GM21619 (cell line): Measurements from ENCODE around the gene TXNDC15.
A peak's percentile ranks its signal among the peaks of the same experiment; 100 is the strongest.
"Not testable (repeated sequence)": the region's sequence is repeated elsewhere in the genome, so short reads cannot be mapped to it uniquely, and the experiment has no call there.

Experiments used
- ATAC-seq: cut with Tn5 transposase; IDR thresholded peaks from one replicate; pipeline ENCODE4 v1.9.1; 2021; ENCODE audit not compliant: unreplicated experiment

Gene TXNDC15

GRCh38 chr5:134874831-134875655 is 872 bp downstream of the TXNDC15 start:
- peak; percentile 21 for ATAC-seq

GRCh38 chr5:134877159-134877558 is 3.0 kb downstream of the TXNDC15 start:
- ATAC-seq, result no peak

- ATAC-seq, result no peak
Observed at GRCh38 chr5:134878403-134878802, 4.2 kb downstream of the TXNDC15 start.

- no peak for ATAC-seq
Observed at GRCh38 chr5:134879456-134879855, 5.3 kb downstream of the TXNDC15 start.

- not testable (repeated sequence) for ATAC-seq
Observed at GRCh38 chr5:134880937-134881336, 6.8 kb downstream of the TXNDC15 start.

GRCh38 chr5:134881711-134882110 is 7.5 kb downstream of the TXNDC15 start:
- not testable (repeated sequence) for ATAC-seq

- no peak for ATAC-seq
Observed at GRCh38 chr5:134887593-134888159, 13.5 kb downstream of the TXNDC15 start.

- ATAC-seq, result no peak
Observed at GRCh38 chr5:134889335-134889734, 15.2 kb downstream of the TXNDC15 start.

- no peak for ATAC-seq
Observed at GRCh38 chr5:134891473-134891872, 17.3 kb downstream of the TXNDC15 start.

- no peak for ATAC-seq
Observed at GRCh38 chr5:134892282-134892681, 18.1 kb downstream of the TXNDC15 start.

- ATAC-seq, result no peak
Observed at GRCh38 chr5:134892926-134893325, 18.8 kb downstream of the TXNDC15 start.

GRCh38 chr5:134893748-134894505 is 19.8 kb downstream of the TXNDC15 start:
- no peak for ATAC-seq

GRCh38 chr5:134902071-134902801 is 28.1 kb downstream of the TXNDC15 start:
- peak; percentile 23 for ATAC-seq

- ATAC-seq, result peak; percentile 76
Observed at GRCh38 chr5:134904610-134905245, 30.6 kb downstream of the TXNDC15 start, which contains the start of gene PCBD2. TSS of gene PCBD2 (plus strand) at chr5:134905131. CDS start at chr5:134905140, 9 bp downstream.

GRCh38 chr5:134905246-134905996 is 31.2 kb downstream of the TXNDC15 start:
- ATAC-seq, result peak; percentile 31

GRCh38 chr5:134906811-134907210 is 32.6 kb downstream of the TXNDC15 start:
- no peak for ATAC-seq

GRCh38 chr5:134910752-134911151 is 36.6 kb downstream of the TXNDC15 start:
- not testable (repeated sequence) for ATAC-seq

- no peak for ATAC-seq
Observed at GRCh38 chr5:134911285-134912206, 37.4 kb downstream of the TXNDC15 start.

GRCh38 chr5:134913254-134913653 is 39.1 kb downstream of the TXNDC15 start:
- no peak for ATAC-seq
